Mesodermal cell (in vitro differentiated cells): ENCODE measurements around the gene PGAM1.
"Not testable (repeated sequence)": the region's sequence is repeated elsewhere in the genome, so short reads cannot be mapped to it uniquely, and the experiment has no call there.

Experiments used
- H3K27ac ChIP-seq: 2 replicates; pipeline ENCODE4 v1.7.0; 2013; ENCODE audit warnings: mild to moderate bottlenecking, low read depth, low read length, moderate library complexity; ENCODE audit not compliant: severe bottlenecking
- H3K36me3 ChIP-seq: 2 replicates; pipeline ENCODE4 v1.7.1; 2013; ENCODE audit warnings: mild to moderate bottlenecking, low read length, moderate library complexity; ENCODE audit not compliant: control insufficient read depth, insufficient read depth
- H3K4me1 ChIP-seq: one replicate; pipeline ENCODE4 v1.7.1; 2013; ENCODE audit warnings: mild to moderate bottlenecking, low read length; ENCODE audit not compliant: insufficient read depth, control insufficient read depth, poor library complexity, severe bottlenecking
- H3K4me3 ChIP-seq: 2 replicates; pipeline ENCODE4 v1.7.0; 2013; ENCODE audit warnings: low read length, control low read depth, mild to moderate bottlenecking; ENCODE audit not compliant: insufficient read depth, poor library complexity, severe bottlenecking; ENCODE audit errors: extremely low read depth
- H3K9me3 ChIP-seq: 2 replicates; pipeline ENCODE4 v1.7.1; 2013; ENCODE audit warnings: mild to moderate bottlenecking, low read length, moderate library complexity; ENCODE audit not compliant: control insufficient read depth
- WGBS, 2 experiments: methylation state at CpG; one replicate each; pipeline ENCODE4 v1.1.5; 2013; ENCODE audit warnings: missing lambda C conversion rate in 2 of 2; ENCODE audit not compliant: insufficient coverage in 2 of 2; 5-methylcytosine and 5-hydroxymethylcytosine counted together

PGAM1 gene

GRCh38 chr10:97390091-97390490, 35.9 kb upstream of the PGAM1 start:
- H3K9me3 ChIP-seq: no peaks in the 10 kb centered on the region
- H3K4me3 ChIP-seq: no peak overlapping the region
- WGBS, 2 experiments: 93 to 96% methylated on average over 5 of the region's 5 CpGs
- no peaks in the 10 kb centered on the region for H3K4me1 ChIP-seq
- H3K27ac ChIP-seq: no peak overlapping the region
- peaks cover 82% of the 10 kb centered on the region for H3K36me3 ChIP-seq

GRCh38 chr10:97393034-97393573, 32.9 kb upstream of the PGAM1 start:
- 89% methylated on average over 6 of the region's 8 CpGs for WGBS, 2 experiments
- Histone ChIP-seq H3K4me3 (no peak overlapping the region), H3K36me3 (peaks cover 77% of the 10 kb centered on the region), H3K4me1 (no peaks in the 10 kb centered on the region), H3K9me3 (no peaks in the 10 kb centered on the region), H3K27ac (no peak overlapping the region)

GRCh38 chr10:97396056-97396455, 29.9 kb upstream of the PGAM1 start:
- peaks cover 53% of the 10 kb centered on the region for H3K36me3 ChIP-seq
- H3K9me3 ChIP-seq: no peaks in the 10 kb centered on the region
- peaks cover 5% of the 10 kb centered on the region for H3K4me1 ChIP-seq
- H3K27ac ChIP-seq: no peak overlapping the region
- WGBS, 2 experiments: 68 to 70% methylated on average over 4 of the region's 4 CpGs
- H3K4me3 ChIP-seq: no peak overlapping the region

GRCh38 chr10:97399843-97400545, 26.0 kb upstream of the PGAM1 start:
- Histone ChIP-seq H3K9me3 (no peaks in the 10 kb centered on the region), H3K36me3 (peaks cover 23% of the 10 kb centered on the region), H3K4me3 (peak overlapping the region; percentile 74), H3K4me1 (peaks cover 5% of the 10 kb centered on the region), H3K27ac (peak overlapping the region; percentile 96)
- WGBS, 2 experiments: 24 to 37% methylated on average over 16 to 18 of the region's 21 CpGs

GRCh38 chr10:97400665-97401454, 25.1 kb upstream of the PGAM1 start, which contains the start of gene RRP12:
TSS of gene RRP12 (minus strand) at chr10:97401340. CDS start at chr10:97401231, 109 bp downstream.
- peaks cover 20% of the 10 kb centered on the region for H3K36me3 ChIP-seq
- H3K4me3 ChIP-seq: peak within 1 kb of the TSS; percentile 74
- H3K4me1 ChIP-seq: peaks cover 5% of the 10 kb centered on the region
- WGBS, 2 experiments: 0% methylated on average over 21 to 35 of the region's 39 CpGs
- H3K9me3 ChIP-seq: no peaks in the 10 kb centered on the region
- H3K27ac ChIP-seq: peak within 1 kb of the TSS; percentile 96

- H3K4me1 ChIP-seq: peaks cover 5% of the 10 kb centered on the region
- H3K36me3 ChIP-seq: peaks cover 14% of the 10 kb centered on the region
- no peaks in the 10 kb centered on the region for H3K9me3 ChIP-seq
- peak overlapping the region; percentile 74 for H3K4me3 ChIP-seq
- 79 to 83% methylated on average over 13 of the region's 13 CpGs for WGBS, 2 experiments
- peak overlapping the region; percentile 96 for H3K27ac ChIP-seq
Observed at GRCh38 chr10:97401455-97401919, 24.5 kb upstream of the PGAM1 start.

- Histone ChIP-seq H3K4me1 (peaks cover 5% of the 10 kb centered on the region), H3K9me3 (no peaks in the 10 kb centered on the region), H3K4me3 (no peak overlapping the region), H3K27ac (no peak overlapping the region), H3K36me3 (no peaks in the 10 kb centered on the region)
Observed at GRCh38 chr10:97404044-97404443, 21.9 kb upstream of the PGAM1 start.

GRCh38 chr10:97406064-97406463, 19.9 kb upstream of the PGAM1 start:
- no peak overlapping the region for H3K27ac ChIP-seq
- H3K9me3 ChIP-seq: no peaks in the 10 kb centered on the region
- WGBS, 2 experiments: 93% methylated on average over 3 of the region's 3 CpGs; no CpG with 5 or more reads in 1 of the 2 experiments
- no peak overlapping the region for H3K4me3 ChIP-seq
- no peaks in the 10 kb centered on the region for H3K36me3 ChIP-seq
- no peaks in the 10 kb centered on the region for H3K4me1 ChIP-seq

- not testable (repeated sequence) for H3K4me1 ChIP-seq, H3K36me3 ChIP-seq, H3K27ac ChIP-seq, H3K9me3 ChIP-seq, H3K4me3 ChIP-seq
- WGBS, 2 experiments: 96 to 100% methylated on average over 6 of the region's 7 CpGs
Observed at GRCh38 chr10:97406483-97406882, 19.5 kb upstream of the PGAM1 start.

GRCh38 chr10:97407211-97407951, 18.6 kb upstream of the PGAM1 start:
- Histone ChIP-seq H3K27ac (no peak overlapping the region), H3K4me1 (no peaks in the 10 kb centered on the region), H3K36me3 (no peaks in the 10 kb centered on the region), H3K9me3 (no peaks in the 10 kb centered on the region), H3K4me3 (no peak overlapping the region)
- 4 to 12% methylated on average over 8 of the region's 10 CpGs for WGBS, 2 experiments
